Bone marrow (tissue), 2 donors: ENCODE measurements around the gene DNAAF2.
"Not testable (repeated sequence)": the region's sequence is repeated elsewhere in the genome, so short reads cannot be mapped to it uniquely, and the experiment has no call there.

Source experiments
- DNase-seq, 2 donors: peaks; one replicate each; lab custom pipeline; 2025; lab: John Stamatoyannopoulos, UW

Gene DNAAF2

GRCh38 chr14:49622022-49622607, 12.9 kb downstream of the DNAAF2 start:
- no peak for DNase-seq

GRCh38 chr14:49621114-49621881, 13.7 kb downstream of the DNAAF2 start:
- peak; percentile 81 for DNase-seq

- peak; percentile 87 to 96 for DNase-seq
Measured at GRCh38 chr14:49620182-49621113, 14.6 kb downstream of the DNAAF2 start, which contains the start of the genes MGAT2 and RPL36AL. MGAT2 (plus strand) TSS chr14:49620799; CDS start chr14:49621269, 470 bp downstream. RPL36AL (minus strand) TSS chr14:49620626; CDS start chr14:49619104, 1,522 bp downstream.

GRCh38 chr14:49619730-49620129, 15.3 kb downstream of the DNAAF2 start:
- no peak for DNase-seq

- DNase-seq, result not testable (repeated sequence)
Measured at GRCh38 chr14:49619273-49619672, 15.8 kb downstream of the DNAAF2 start.

GRCh38 chr14:49617852-49618519, 17.1 kb downstream of the DNAAF2 start:
- no peak for DNase-seq

- DNase-seq, result no peak
Measured at GRCh38 chr14:49615776-49616175, 19.3 kb downstream of the DNAAF2 start.

- DNase-seq, result no peak
Measured at GRCh38 chr14:49614196-49614595, 20.8 kb downstream of the DNAAF2 start.

- no peak for DNase-seq
Measured at GRCh38 chr14:49612671-49613070, 22.4 kb downstream of the DNAAF2 start.

- DNase-seq, result no peak
Measured at GRCh38 chr14:49612251-49612650, 22.8 kb downstream of the DNAAF2 start.

GRCh38 chr14:49607583-49607982, 27.5 kb downstream of the DNAAF2 start:
- no peak for DNase-seq

GRCh38 chr14:49598485-49599300, 36.4 kb downstream of the DNAAF2 start, which contains the start of gene LRR1:
LRR1 (plus strand) TSS chr14:49598940; CDS start chr14:49599021, 81 bp downstream.
- peak; percentile 64 to 90 for DNase-seq

- DNase-seq, result no peak
Measured at GRCh38 chr14:49598189-49598484, 36.9 kb downstream of the DNAAF2 start.

- DNase-seq, result peak in 1 of 2 donors; percentile 13
Measured at GRCh38 chr14:49594347-49595091, 40.5 kb downstream of the DNAAF2 start.

GRCh38 chr14:49593016-49593415, 42.0 kb downstream of the DNAAF2 start:
- DNase-seq, result no peak

- no peak for DNase-seq
Measured at GRCh38 chr14:49589387-49589786, 45.7 kb downstream of the DNAAF2 start.

- peak; percentile 57 to 74 for DNase-seq
Measured at GRCh38 chr14:49586673-49587460, 48.2 kb downstream of the DNAAF2 start.

- peak; percentile 94 to 98 for DNase-seq
Measured at GRCh38 chr14:49585803-49586672, 49.0 kb downstream of the DNAAF2 start, which contains the start of gene RPS29. RPS29 (minus strand) TSS chr14:49586380; CDS start chr14:49586346, 34 bp downstream.
